H9 (cell line): ENCODE data around the gene LINGO1. TPM values are rescaled to one million over a fixed set of nuclear protein-coding genes. Genes with fewer than 3 reads are reported as not detected.

Experiments
- DNase-seq: peaks from one replicate; pipeline ENCODE4 v3.0.0-alpha.2; 2017
- H2AFZ ChIP-seq: one replicate; pipeline ENCODE4 v1.6.1; 2013; ENCODE audit warnings: mild to moderate bottlenecking, low read length, control low read depth, moderate library complexity
- H2AK5ac ChIP-seq: 2 replicates; pipeline ENCODE4 v1.6.1; 2013; ENCODE audit warnings: low read length, control low read depth, mixed read lengths; ENCODE audit not compliant: insufficient read length
- H2BK120ac ChIP-seq: one replicate; pipeline ENCODE4 v1.6.1; 2013; ENCODE audit warnings: low read depth, mild to moderate bottlenecking, low read length, control low read depth, inconsistent platforms; ENCODE audit not compliant: poor library complexity, severe bottlenecking
- H2BK12ac ChIP-seq: 2 replicates; pipeline ENCODE4 v1.6.1; 2013; ENCODE audit warnings: low read length, control low read depth, mixed read lengths, low read depth; ENCODE audit not compliant: insufficient read length
- H2BK15ac ChIP-seq: 2 replicates; pipeline ENCODE4 v1.6.1; 2013; ENCODE audit warnings: low read depth, low read length, control low read depth
- H2BK20ac ChIP-seq: one replicate; pipeline ENCODE4 v1.6.1; 2013; ENCODE audit warnings: low read depth, mild to moderate bottlenecking, low read length, control low read depth, inconsistent platforms; ENCODE audit not compliant: poor library complexity, severe bottlenecking
- H2BK5ac ChIP-seq: 2 replicates; pipeline ENCODE4 v1.6.1; 2013; ENCODE audit warnings: low read length, control low read depth, mixed read lengths; ENCODE audit not compliant: insufficient read length
- H3K14ac ChIP-seq: 2 replicates; pipeline ENCODE4 v1.6.1; 2013; ENCODE audit warnings: low read length, control low read depth; ENCODE audit not compliant: insufficient read depth
- H3K18ac ChIP-seq: 2 replicates; pipeline ENCODE4 v1.6.1; 2013; ENCODE audit warnings: low read depth, mild to moderate bottlenecking, mixed read lengths, low read length, control low read depth; ENCODE audit not compliant: insufficient read length
- H3K23ac ChIP-seq: 2 replicates; pipeline ENCODE4 v1.6.1; 2013; ENCODE audit warnings: low read length, control low read depth, mixed read lengths, low read depth; ENCODE audit not compliant: insufficient read length
- H3K23me2 ChIP-seq: 2 replicates; pipeline ENCODE4 v1.6.1; 2013; ENCODE audit warnings: low read depth, mild to moderate bottlenecking, mixed read lengths, low read length, control low read depth; ENCODE audit not compliant: insufficient read length, poor library complexity, severe bottlenecking
- H3K27ac ChIP-seq: 2 replicates; pipeline ENCODE4 v1.5.1; 2013; ENCODE audit warnings: low read length, control low read depth, mixed read lengths, low read depth; ENCODE audit not compliant: insufficient read length
- H3K27me3 ChIP-seq: 2 replicates; pipeline ENCODE4 v1.6.1; 2013; ENCODE audit warnings: low read length, control low read depth, inconsistent platforms; ENCODE audit not compliant: insufficient read depth
- H3K4ac ChIP-seq: 2 replicates; pipeline ENCODE4 v1.6.1; 2013; ENCODE audit warnings: low read depth, mild to moderate bottlenecking, control low read depth, inconsistent platforms, low read length, moderate library complexity
- H3K4me1 ChIP-seq: 2 replicates; pipeline ENCODE4 v1.6.1; 2013; ENCODE audit warnings: low read length, control low read depth, inconsistent platforms; ENCODE audit not compliant: insufficient read depth
- H3K4me2 ChIP-seq: 2 replicates; pipeline ENCODE4 v1.6.1; 2013; ENCODE audit warnings: low read length, control low read depth, mixed read lengths; ENCODE audit not compliant: insufficient read length, insufficient read depth
- H3K56ac ChIP-seq: 2 replicates; pipeline ENCODE4 v1.6.1; 2013; ENCODE audit warnings: low read depth, mild to moderate bottlenecking, mixed read lengths, low read length, control low read depth; ENCODE audit not compliant: insufficient read length
- H3K79me1 ChIP-seq: 2 replicates; pipeline ENCODE4 v1.6.1; 2013; ENCODE audit warnings: low read depth, mild to moderate bottlenecking, moderate library complexity, low read length, control low read depth, inconsistent platforms; ENCODE audit not compliant: insufficient read depth, poor library complexity, severe bottlenecking
- H3K79me2 ChIP-seq: 2 replicates; pipeline ENCODE4 v1.6.1; 2013; ENCODE audit warnings: low read length, control low read depth, inconsistent platforms; ENCODE audit not compliant: insufficient read depth
- H3K9ac ChIP-seq: 2 replicates; pipeline ENCODE4 v1.6.1; 2013; ENCODE audit warnings: low read length, control low read depth, mixed read lengths; ENCODE audit not compliant: insufficient read length; ENCODE audit errors: extremely low read depth
- H3K9me3 ChIP-seq: one replicate; pipeline ENCODE4 v1.6.1; 2013; ENCODE audit warnings: low read depth, low read length, inconsistent platforms; ENCODE audit not compliant: control insufficient read depth
- H3T11ph ChIP-seq: one replicate; pipeline ENCODE4 v1.6.1; 2013; ENCODE audit warnings: mild to moderate bottlenecking, low read length, control low read depth, inconsistent platforms
- H4K20me1 ChIP-seq: one replicate; pipeline ENCODE4 v1.6.1; 2013; ENCODE audit not compliant: control insufficient read depth, insufficient read length, insufficient read depth
- H4K5ac ChIP-seq: 2 replicates; pipeline ENCODE4 v1.6.1; 2013; ENCODE audit warnings: low read depth, mild to moderate bottlenecking, mixed read lengths, low read length, control low read depth; ENCODE audit not compliant: insufficient read length
- H4K8ac ChIP-seq: replicated peaks from 2 replicates; pipeline ENCODE4 v1.6.1; 2013; ENCODE audit warnings: low read length, control low read depth, mixed read lengths, low read depth; ENCODE audit not compliant: insufficient read length
- H4K91ac ChIP-seq: 2 replicates; pipeline ENCODE4 v1.6.1; 2013; ENCODE audit warnings: low read depth, mild to moderate bottlenecking, moderate library complexity, mixed read lengths, low read length, control low read depth; ENCODE audit not compliant: insufficient read length
- H3K27ac Mint-ChIP-seq, 3 experiments: 2 replicates in 2 of 3; 3 replicates in 1 of 3; pipeline ENCODE4 v1.8.0; 2020 to 2021; ENCODE audit warnings: mixed read lengths in 3 of 3, mild to moderate bottlenecking in 1 of 3, moderate library complexity in 1 of 3
- H3K27me3 Mint-ChIP-seq: 2 replicates; pipeline ENCODE4 v1.8.0; 2021; ENCODE audit warnings: low read depth, mild to moderate bottlenecking, moderate library complexity, mixed read lengths
- H3K36me3 Mint-ChIP-seq, 3 experiments: 2 replicates in 2 of 3; 3 replicates in 1 of 3; pipeline ENCODE4 v1.8.0; 2020 to 2021; ENCODE audit warnings: low read depth in 3 of 3, mixed read lengths in 3 of 3; ENCODE audit not compliant: insufficient read depth in 1 of 3
- H3K4me1 Mint-ChIP-seq, 2 experiments: 2 replicates each; pipeline ENCODE4 v1.8.0; 2020; ENCODE audit warnings: mixed read lengths in 2 of 2
- H3K4me3 Mint-ChIP-seq, 2 experiments: 2 replicates in 1 of 2; 3 replicates in 1 of 2; pipeline ENCODE4 v1.8.0; 2020 to 2021; ENCODE audit warnings: mild to moderate bottlenecking in 2 of 2, mixed read lengths in 2 of 2, moderate library complexity in 1 of 2
- H3K9me3 Mint-ChIP-seq, 2 experiments: 2 replicates in 1 of 2; 3 replicates in 1 of 2; pipeline ENCODE4 v1.8.0; 2020; ENCODE audit warnings: mild to moderate bottlenecking in 2 of 2, mixed read lengths in 2 of 2, moderate library complexity in 1 of 2
- CTCF ChIP-seq: fragments of 200-600 bp; sonication (generic); conservative IDR thresholded peaks from 3 replicates; pipeline ENCODE4 v1.8.0; 2021; ENCODE audit warnings: antibody characterized with exemption, mild to moderate bottlenecking
- WGBS: extraction: QIAGEN DNeasy Blood & Tissue Kit; methylation state at CpG from one replicate; pipeline ENCODE4 v1.1.7; 2013; ENCODE audit warnings: missing lambda C conversion rate, low lambda C conversion rate, mixed read lengths; ENCODE audit not compliant: insufficient read length; ENCODE audit errors: extremely low coverage; 5-methylcytosine and 5-hydroxymethylcytosine counted together
- total RNA-seq: library from RNA; stranded (reverse); gene quantifications from 2 replicates; pipeline ENCODE4 v1.2.1, GENCODE V29; 2021

The LINGO1 gene
- total RNA-seq, 1 experiment from 2014 or later = 41.6 TPM

DNA sequence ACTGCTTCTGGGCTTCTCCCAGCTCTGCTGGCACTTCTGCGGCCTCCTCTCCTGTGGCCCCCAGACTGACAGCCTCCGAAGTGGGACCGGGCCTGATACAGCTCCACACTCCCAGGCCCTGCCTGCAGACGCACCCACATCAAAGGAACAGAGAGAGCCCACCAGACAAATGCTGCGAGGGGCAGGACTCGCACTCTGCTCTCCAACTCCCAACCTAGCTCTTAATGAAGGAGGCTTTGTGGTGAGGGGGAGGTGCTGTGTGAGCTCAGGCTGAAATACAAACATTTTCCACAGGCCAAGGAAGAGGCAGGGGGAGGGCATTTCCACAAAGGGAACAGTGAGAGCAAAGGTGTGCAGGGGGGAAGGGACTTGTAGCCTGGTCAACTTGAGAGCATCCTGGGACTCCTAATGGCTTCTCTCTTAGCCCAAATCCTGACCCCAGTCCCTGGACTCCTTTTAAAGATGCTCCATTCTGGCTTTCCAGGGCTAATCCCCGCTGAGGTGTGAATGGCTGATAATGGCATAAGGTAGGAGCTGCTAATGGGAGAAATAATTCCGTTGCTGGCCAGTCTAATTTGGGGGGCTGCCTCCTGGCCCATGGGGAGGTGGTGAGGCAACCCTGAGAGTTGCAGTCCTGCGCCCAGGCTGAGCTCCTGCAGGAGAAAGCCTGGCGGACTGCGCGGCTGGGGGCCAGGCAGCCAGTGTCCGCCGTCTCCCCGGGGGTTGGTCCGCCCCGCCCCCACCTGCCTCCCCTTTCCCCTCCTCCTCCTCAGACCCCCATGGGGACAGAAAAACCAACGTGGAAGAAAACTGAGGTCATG lies 9.6 kb downstream of the LINGO1 start:
- Histone ChIP-seq H2AK5ac (no peak overlapping the region), H4K5ac (no peak overlapping the region), H4K91ac (peak overlapping the region; percentile 4), H3K79me2 (peaks cover 3% of the 10 kb centered on the region; the same call in 1 of the 2 replicates), H3K4me1 (peaks cover 11% of the 10 kb centered on the region; the same call in 1 of the 2 replicates), H3K27me3 (no peaks in the 10 kb centered on the region), H2BK20ac (no peak overlapping the region), H3K56ac (no peak overlapping the region), H3K23me2 (no peaks in the 10 kb centered on the region), H3K27ac (no peak overlapping the region), H2AFZ (no peak overlapping the region), H3T11ph (no peak overlapping the region), H2BK12ac (no peak overlapping the region), H3K79me1 (no peaks in the 10 kb centered on the region), H2BK120ac (no peak overlapping the region), H4K8ac (no peak overlapping the region), H3K4ac (no peak overlapping the region), H4K20me1 (peaks cover 2% of the 10 kb centered on the region), H3K18ac (peak overlapping the region; percentile 56), H2BK5ac (no peak overlapping the region), H3K9ac (peak overlapping the region; percentile 26), H3K9me3 (no peaks in the 10 kb centered on the region), H3K14ac (peak overlapping the region; percentile 59), H2BK15ac (no peak overlapping the region), H3K23ac (no peak overlapping the region), H3K4me2 (no peak overlapping the region)
- Mint-ChIP-seq H3K27me3 (no peaks in the 10 kb centered on the region; the same call in 1 of the 2 replicates), H3K36me3 (peaks cover 0 to 10% (median 2%) of the 10 kb centered on the region in 3 experiments; a peak in 6 of 7 replicates), H3K4me3 (peak overlapping the region; percentile 10 to 62; a peak in 4 of 5 replicates), H3K9me3 (no peaks in the 10 kb centered on the region), H3K4me1 (peaks cover 55 to 75% of the 10 kb centered on the region in 2 experiments), H3K27ac (peak overlapping the region; percentile 75 to 95 (median 91))
- TF ChIP-seq CTCF = no peak
- no peak for DNase-seq
- WGBS = no CpG with 5 or more reads among the region's 18 CpGs
